Calu3 (cell line): Measurements from ENCODE around the gene SLC5A8. TPM values are rescaled to one million over a fixed set of nuclear protein-coding genes. Genes with fewer than 3 reads are reported as not detected.

Experiments
- BruUV-seq: library from RNA; stranded (reverse); fragments of 400-500 nt; replicated peaks from 2 replicates; lab custom pipeline; 2021; lab: Mats Ljungman, UMichigan
- CTCF ChIA-PET: fragments of 300-600 bp; sonication (Branson Sonifier 250); formaldehyde crosslinking; loops from one replicate; lab custom pipeline; 2022; ENCODE audit warnings: antibody characterized with exemption; lab: Charles Lee
- DNase-seq: peaks from one replicate; pipeline ENCODE4 v3.0.0; 2022
- H3K27ac Mint-ChIP-seq: one replicate; pipeline ENCODE4 v1.8.0; 2022; ENCODE audit warnings: mixed read lengths; ENCODE audit not compliant: unreplicated experiment
- H3K27me3 Mint-ChIP-seq: one replicate; pipeline ENCODE4 v1.8.0; 2022; ENCODE audit warnings: mixed read lengths; ENCODE audit not compliant: unreplicated experiment
- H3K36me3 Mint-ChIP-seq: one replicate; pipeline ENCODE4 v1.8.0; 2022; ENCODE audit warnings: mild to moderate bottlenecking, moderate library complexity, mixed read lengths; ENCODE audit not compliant: insufficient read depth, unreplicated experiment
- H3K4me1 Mint-ChIP-seq: one replicate; pipeline ENCODE4 v1.8.0; 2022; ENCODE audit warnings: mild to moderate bottlenecking, low read depth, mixed read lengths; ENCODE audit not compliant: unreplicated experiment
- H3K4me3 Mint-ChIP-seq: one replicate; pipeline ENCODE4 v1.8.0; 2022; ENCODE audit warnings: mild to moderate bottlenecking, low read depth, moderate library complexity, mixed read lengths; ENCODE audit not compliant: unreplicated experiment
- H3K9me3 Mint-ChIP-seq: one replicate; pipeline ENCODE4 v1.8.0; 2022; ENCODE audit warnings: low read depth, mixed read lengths; ENCODE audit not compliant: unreplicated experiment
- intact Hi-C: fragments of 100-400 bp; cut with micrococcal nuclease; formaldehyde crosslinking; loops from one replicate; pipeline ENCODE4 v1.10.0; 2022; ENCODE audit not compliant: unreplicated experiment
- total RNA-seq: library from RNA; stranded (reverse); gene quantifications from 2 replicates; pipeline ENCODE4 v1.2.3, GENCODE V29; 2022
- TF ChIP-seq, protein P1 (sequence below): fragments of 200-600 bp; IDR thresholded peaks from one replicate; pipeline ENCODE4 v1.8.0; 2022; ENCODE audit warnings: antibody characterized with exemption; ENCODE audit not compliant: unreplicated experiment

SLC5A8 gene
- total RNA-seq, 1 experiment from 2014 or later: 0.12 TPM

DNA sequence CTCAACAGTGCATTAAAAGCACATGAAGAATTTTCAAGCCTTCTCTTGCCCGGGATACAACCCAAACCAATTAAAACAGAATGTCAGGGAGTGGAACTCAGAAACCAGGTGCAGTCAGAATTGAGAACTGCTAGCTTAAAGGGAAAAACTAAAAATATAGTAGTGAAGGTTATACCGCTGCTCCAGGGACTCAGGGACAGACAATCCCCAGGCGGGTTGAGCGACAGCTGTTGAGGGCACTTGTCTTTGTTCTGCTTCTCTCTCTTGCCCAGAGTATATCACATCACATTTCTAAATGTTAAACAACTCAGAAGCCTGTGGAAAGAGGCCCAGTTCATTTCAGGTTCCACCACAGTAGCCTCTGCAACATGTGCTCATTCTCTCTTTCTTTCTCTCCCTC lies 93.1 kb downstream of the SLC5A8 start:
- Mint-ChIP-seq H3K36me3 (no peaks in the 10 kb centered on the region), H3K27ac (no peak overlapping the region), H3K4me3 (no peak overlapping the region), H3K27me3 (no peaks in the 10 kb centered on the region), H3K9me3 (no peaks in the 10 kb centered on the region), H3K4me1 (no peaks in the 10 kb centered on the region)
- no TSS peak for BruUV-seq
- CTCF ChIA-PET: no interaction called here
- intact Hi-C loops: loop anchor here (10.0 kb wide), 1 partner anchor 192 kb away; no protein-coding TSS in a partner anchor
- no peak for DNase-seq
- TF ChIP-seq, protein P1, sequence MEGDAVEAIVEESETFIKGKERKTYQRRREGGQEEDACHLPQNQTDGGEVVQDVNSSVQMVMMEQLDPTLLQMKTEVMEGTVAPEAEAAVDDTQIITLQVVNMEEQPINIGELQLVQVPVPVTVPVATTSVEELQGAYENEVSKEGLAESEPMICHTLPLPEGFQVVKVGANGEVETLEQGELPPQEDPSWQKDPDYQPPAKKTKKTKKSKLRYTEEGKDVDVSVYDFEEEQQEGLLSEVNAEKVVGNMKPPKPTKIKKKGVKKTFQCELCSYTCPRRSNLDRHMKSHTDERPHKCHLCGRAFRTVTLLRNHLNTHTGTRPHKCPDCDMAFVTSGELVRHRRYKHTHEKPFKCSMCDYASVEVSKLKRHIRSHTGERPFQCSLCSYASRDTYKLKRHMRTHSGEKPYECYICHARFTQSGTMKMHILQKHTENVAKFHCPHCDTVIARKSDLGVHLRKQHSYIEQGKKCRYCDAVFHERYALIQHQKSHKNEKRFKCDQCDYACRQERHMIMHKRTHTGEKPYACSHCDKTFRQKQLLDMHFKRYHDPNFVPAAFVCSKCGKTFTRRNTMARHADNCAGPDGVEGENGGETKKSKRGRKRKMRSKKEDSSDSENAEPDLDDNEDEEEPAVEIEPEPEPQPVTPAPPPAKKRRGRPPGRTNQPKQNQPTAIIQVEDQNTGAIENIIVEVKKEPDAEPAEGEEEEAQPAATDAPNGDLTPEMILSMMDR: no peak

DNA sequence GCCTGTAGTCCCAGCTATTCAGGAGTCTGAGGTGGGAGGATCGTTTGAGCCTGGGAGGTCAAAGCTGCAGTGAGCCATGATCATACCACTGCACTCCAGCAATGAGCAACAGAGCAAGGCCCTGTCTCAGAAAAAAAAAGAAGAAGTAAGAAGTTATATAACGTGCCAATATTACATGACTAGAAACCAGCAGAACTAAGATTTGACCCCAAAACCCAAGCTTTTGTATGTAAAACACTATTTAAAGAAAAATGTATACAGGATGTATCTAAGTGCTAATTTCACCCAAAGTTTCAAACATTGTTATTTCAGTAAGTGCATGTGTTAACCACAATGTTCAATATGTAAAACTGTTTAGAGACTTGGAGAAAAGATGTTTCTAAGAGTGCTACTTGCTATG lies 94.7 kb downstream of the SLC5A8 start:
- no peak overlapping the region for H3K27ac Mint-ChIP-seq
- CTCF ChIA-PET: no interaction called here
- H3K36me3 Mint-ChIP-seq: no peaks in the 10 kb centered on the region
- intact Hi-C loops: loop anchor here (10.0 kb wide), 1 partner anchor 191 kb away; no protein-coding TSS in a partner anchor
- no peak for DNase-seq
- H3K9me3 Mint-ChIP-seq: peaks cover under 1% of the 10 kb centered on the region
- no TSS peak for BruUV-seq
- H3K4me1 Mint-ChIP-seq: no peaks in the 10 kb centered on the region
- H3K27me3 Mint-ChIP-seq: no peaks in the 10 kb centered on the region
- H3K4me3 Mint-ChIP-seq: no peak overlapping the region
- TF ChIP-seq, protein P1: no peak

DNA sequence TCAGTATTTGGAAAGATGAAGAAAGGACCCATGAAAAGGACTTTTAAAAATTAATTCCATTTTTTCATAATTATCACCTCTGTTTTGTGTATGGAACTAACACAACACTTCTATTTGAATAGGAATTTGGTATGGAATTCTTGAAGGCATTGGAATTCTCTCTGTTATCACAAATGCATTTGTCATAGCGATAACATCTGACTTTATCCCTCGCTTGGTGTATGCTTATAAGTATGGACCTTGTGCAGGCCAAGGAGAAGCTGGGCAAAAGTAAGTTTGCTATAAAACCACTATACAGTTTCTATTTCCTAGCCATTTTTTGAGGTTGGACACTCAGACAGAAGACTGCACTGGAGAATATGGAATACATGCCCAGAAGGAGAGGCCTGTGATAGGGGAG lies 98.6 kb downstream of the SLC5A8 start:
- no TSS peak for BruUV-seq
- CTCF ChIA-PET: no interaction called here
- Mint-ChIP-seq H3K9me3 (peaks cover 2% of the 10 kb centered on the region), H3K4me1 (no peaks in the 10 kb centered on the region), H3K27me3 (no peaks in the 10 kb centered on the region), H3K27ac (no peak overlapping the region), H3K36me3 (no peaks in the 10 kb centered on the region), H3K4me3 (no peak overlapping the region)
- no peak for DNase-seq
- TF ChIP-seq, protein P1: no peak
- intact Hi-C loops: loop anchor here (10.0 kb wide), 1 partner anchor 187 kb away; no protein-coding TSS in a partner anchor

DNA sequence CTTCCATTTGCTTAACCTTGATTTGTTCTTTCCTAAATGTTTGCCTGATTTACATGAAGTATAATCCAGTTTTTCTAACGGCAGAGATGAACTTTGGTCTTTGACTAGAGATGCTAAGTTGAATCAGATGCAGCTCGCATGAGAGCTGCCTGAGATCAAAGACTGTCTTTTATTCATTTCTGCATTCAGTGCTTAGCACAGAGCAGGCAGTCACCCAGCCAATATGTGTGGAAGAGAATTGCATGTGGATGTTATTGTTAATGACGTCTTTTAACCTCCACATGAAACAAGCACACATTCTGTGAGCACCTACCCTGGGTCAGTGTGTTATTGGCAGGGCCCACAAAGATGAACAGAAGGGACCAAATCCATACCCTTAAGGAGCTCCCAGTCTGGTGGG lies 99.2 kb downstream of the SLC5A8 start:
- intact Hi-C loops: loop anchor here (10.0 kb wide), 1 partner anchor 186 kb away; no protein-coding TSS in a partner anchor
- Mint-ChIP-seq H3K27me3 (no peaks in the 10 kb centered on the region), H3K27ac (no peak overlapping the region), H3K4me1 (no peaks in the 10 kb centered on the region), H3K36me3 (no peaks in the 10 kb centered on the region), H3K9me3 (peaks cover 2% of the 10 kb centered on the region), H3K4me3 (no peak overlapping the region)
- TF ChIP-seq, protein P1: no peak
- CTCF ChIA-PET: no interaction called here
- no peak for DNase-seq
- BruUV-seq: no TSS peak
